GM18517 (cell line): Measurements from ENCODE around the gene KCNMA1.

Source experiments
- ATAC-seq: cut with Tn5 transposase; IDR thresholded peaks from one replicate; pipeline ENCODE4 v1.9.1; 2021; ENCODE audit warnings: mild to moderate bottlenecking, moderate library complexity; ENCODE audit not compliant: unreplicated experiment

The KCNMA1 gene

DNA sequence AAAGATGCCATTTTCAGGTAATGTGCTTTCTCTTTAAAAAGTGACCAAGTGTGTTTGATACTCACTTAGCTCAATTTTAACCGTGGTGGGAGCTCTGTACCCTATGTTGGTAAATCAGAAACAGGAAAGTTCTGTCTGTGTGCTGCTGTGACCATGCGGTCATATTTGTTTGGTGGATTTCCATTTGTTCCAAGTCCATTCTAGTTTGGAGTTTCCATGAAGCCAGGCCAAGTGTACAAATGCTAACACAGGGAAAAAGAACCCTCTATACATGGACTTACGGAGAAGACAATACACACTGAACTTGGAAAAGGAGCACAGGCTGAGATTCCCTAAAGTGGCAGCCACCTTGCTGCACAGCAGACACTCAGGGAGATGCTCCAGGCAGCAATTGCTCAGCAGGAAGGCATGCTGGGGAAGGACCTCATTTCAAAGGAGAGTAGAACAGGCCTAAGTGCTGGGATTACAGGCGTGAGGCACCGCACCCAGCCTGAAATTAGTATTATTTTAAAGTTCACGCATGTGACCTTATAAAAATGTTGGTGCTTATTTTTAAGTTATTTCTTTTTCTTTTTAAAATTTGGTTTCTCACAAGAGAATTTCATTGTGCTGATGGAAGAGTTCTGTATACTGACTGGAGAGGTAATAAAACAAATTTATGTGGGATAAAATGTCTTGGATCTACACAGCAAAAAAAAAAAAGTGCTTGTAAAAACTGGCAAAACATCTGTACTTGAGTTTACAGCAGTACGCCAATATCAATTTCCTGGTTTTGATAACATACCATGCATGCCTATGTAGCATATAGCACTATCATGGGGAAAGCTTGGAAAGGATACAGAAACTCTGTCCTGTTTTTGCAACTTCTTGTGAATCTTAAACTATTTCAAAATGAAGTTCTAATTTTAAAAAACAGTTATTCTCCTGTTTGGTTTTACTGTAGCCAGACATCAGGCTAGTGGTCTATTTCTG, 436.2 kb downstream of the KCNMA1 start:
- ATAC-seq: no peak

DNA sequence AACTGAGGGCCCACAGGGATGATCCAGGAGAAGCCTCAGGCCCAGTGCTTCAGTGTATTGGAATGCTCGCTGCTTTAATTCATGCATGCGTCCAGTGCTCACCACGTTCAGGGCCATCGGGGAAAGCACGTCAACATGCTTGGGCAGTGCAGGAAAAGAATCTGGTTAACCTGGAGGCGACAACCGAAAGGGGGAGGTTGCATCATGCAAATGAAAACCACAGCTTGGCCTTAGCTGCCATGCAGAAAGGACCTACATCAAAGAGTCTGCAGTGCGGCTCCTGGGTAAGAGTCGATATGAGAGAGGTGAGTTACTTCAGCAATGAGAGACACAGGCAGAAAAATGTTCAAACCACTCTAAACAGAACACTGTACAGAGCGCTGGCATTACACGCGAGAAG, 440.1 kb downstream of the KCNMA1 start:
- no peak for ATAC-seq

DNA sequence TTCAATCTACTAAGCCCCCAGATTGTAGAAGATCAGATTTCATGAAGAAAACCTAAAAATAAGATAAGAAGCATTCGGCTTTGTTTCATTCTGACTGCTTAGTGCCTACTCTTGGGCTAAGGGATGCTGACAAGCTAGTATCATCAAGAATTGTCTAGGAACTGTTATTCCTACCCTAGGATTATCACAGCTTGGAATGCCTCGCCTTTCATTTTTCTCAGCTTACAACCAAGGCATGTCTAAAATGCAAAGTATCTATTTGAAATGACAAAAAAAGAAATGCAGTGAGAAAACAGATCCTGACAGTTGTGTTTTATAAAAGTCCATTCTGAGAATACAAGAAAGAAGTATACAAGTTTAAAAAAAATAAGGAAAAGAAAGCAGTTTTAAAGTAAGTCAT, 441.0 kb downstream of the KCNMA1 start:
- no peak for ATAC-seq

DNA sequence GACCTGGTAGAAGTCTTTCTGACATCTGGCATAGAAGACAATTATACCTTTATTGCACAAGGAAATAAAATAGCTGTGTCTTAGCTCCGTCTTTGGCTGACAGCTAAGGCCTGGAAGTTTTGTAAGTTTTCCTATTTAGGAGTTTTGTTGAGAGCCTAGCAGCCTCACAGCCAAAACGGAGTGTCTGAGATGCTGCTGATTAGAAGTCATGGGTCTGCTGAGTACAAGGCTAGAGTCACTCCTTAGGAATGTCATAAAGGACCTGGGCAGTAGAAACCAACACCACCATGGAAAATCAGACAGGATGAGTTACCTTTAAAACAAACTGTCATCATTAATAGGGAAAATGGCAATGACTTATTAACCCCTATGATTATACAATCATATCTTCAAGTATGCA, 442.5 kb downstream of the KCNMA1 start:
- ATAC-seq: no peak

DNA sequence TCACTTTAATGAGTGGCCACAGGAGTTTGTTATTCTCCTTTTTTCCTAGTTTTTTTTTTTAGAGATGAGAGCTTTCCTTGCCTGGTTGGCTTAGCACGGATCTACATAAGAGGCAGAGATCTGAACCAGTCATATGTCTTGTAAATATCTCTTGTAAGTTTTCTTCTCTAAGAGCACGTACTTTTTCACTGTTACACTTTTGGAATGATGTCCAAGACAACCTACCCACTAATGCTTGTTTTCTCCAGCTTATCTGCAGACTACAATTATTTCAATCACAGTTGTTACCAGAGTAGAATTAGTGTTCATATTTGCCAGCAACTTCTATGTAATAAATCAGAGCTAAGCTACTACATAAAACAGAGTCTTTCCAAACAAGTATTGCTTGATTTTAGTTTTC, 444.6 kb downstream of the KCNMA1 start:
- no peak for ATAC-seq

DNA sequence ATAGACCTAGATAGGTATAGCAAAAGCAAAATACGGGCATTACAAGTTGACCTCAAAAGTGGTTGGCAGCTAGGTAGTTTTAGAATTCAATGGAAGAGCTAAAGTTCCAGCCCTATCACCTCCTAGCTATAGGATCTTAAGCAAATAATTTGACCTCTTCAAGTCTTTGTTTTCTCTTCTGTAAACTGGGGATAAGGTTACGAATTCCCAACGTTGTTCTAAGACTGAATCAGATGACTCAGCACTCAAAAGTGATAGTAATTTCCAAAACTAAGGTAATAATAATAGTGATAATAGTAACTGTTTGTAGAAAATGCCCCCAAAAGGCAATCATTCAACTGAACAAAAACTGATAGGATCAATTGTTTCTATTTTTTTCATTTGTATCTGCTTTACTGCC, 445.2 kb downstream of the KCNMA1 start:
- ATAC-seq: no peak

DNA sequence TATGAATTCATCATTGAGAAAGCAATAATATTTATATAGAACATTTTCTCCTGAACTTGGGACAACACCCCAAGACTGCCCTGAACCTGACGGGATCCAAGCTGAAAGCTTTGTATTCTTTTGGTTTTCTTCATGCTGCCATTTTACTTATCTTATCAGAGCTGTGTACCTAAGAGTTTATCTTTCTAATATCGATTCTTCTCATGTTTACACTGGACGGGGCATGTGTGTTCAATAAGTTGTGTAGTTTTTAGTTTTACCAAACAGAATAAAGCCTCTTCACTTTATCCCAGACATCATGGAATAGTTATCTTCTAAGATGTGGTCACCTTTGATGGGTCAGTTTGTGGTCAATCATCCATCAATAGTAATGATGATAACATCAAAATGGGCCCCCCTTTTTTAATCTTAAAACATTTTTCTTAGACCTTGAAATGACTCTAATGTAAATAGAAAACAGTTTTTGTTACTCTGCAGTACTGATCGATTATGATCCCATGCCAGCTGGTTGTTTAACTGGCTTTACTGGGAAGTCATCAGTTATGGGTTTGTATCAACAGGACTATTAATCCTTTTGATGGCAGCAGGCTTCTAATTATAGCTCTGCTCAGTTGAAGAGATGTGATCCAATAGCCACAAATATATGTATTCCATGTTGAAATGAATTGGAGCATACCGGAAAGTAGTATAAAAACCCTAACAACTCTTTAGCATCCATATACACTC, 446.1 kb downstream of the KCNMA1 start:
- no peak for ATAC-seq

DNA sequence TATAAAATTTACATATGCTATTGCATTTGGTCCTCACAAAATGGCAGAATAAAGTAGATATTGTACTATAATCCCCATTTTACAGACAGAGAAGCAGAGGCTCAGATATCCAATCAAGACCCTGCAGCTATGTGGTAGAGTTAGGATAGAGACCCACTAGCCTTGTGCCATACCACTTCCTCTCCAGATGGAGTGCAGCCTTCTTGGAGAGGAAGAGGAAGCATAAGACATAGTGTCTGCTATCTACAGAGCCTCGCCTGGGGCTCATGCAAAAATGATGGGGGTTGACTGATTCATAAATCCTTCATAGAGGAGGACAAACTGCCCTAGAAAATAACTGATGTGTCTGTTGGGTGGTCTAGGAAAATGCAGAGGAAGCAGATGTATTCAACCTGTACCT, 447.3 kb downstream of the KCNMA1 start:
- no peak for ATAC-seq

DNA sequence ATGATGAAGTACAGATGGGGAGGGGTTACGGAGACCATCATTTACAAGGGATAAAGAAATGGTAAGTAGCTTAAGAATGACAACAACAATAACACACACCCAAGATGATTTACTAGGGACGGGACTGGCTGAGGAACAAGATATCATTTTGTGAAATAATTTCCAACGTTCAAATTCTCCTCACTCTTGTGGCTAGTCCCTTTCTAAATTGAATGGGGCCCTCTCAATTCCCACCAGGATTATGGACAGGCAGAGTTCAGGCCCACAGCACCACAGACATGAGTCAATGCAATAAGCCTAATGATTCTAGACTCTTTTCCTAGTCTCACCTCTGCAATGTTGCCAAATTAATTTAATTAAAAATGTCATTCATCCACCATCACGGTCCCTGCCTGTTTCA, 448.1 kb downstream of the KCNMA1 start:
- ATAC-seq: no peak

DNA sequence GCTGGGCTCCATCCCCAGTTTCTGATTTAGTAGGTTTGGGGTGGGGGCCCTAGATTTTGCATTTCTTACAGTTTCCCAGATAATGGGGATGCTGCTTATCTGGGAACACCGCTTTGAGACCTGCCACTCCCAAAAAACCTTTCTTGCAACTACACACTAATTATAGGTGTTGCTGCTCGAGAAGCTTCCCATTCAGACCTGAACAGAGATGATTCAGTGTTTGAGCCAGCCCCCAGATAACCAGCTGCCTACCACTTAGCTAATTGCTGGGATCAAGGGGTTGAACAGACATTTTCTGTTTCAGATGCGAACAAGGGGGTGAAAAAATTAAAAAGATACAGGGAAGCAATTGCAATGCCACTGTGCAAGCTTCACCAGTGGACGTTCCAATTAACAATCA, 448.5 kb downstream of the KCNMA1 start:
- ATAC-seq: no peak

DNA sequence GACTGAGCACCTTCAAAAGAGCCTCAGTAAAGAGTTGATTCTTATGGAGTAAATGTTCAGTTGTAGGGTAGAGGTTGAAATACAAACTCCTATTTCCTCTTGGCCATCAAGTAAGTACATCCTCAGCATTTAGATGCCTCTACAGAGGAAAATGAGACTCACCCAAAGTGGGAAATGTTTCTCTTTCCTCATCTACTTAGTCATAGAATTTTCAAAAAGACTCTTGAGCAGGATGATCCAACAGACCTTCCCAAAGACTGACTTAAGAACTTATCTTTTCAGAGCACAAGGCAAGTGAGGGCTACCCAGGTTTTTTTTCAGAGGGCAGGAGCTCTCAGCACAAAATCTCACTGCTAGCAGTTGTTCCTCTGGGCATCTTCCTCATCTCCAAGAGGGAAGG, 449.1 kb downstream of the KCNMA1 start:
- ATAC-seq: no peak

DNA sequence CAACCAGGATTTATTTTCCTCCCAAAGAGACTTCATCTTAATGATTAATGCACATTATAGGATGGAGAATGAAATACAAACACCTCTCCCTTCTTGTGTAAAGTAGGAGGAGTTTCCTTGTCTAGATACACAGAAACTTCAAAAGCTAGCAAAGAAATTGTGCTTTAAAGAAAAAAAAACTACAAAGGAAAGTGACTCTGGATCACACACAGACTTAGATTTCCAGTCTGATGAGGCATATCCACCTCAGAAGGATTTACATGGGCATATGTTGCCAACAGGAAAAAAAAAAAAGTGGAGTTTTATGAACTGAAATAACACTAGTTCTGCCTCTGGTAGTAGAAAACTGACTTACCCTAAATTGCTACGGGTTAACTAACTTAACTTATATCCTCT, 449.6 kb downstream of the KCNMA1 start:
- no peak for ATAC-seq

DNA sequence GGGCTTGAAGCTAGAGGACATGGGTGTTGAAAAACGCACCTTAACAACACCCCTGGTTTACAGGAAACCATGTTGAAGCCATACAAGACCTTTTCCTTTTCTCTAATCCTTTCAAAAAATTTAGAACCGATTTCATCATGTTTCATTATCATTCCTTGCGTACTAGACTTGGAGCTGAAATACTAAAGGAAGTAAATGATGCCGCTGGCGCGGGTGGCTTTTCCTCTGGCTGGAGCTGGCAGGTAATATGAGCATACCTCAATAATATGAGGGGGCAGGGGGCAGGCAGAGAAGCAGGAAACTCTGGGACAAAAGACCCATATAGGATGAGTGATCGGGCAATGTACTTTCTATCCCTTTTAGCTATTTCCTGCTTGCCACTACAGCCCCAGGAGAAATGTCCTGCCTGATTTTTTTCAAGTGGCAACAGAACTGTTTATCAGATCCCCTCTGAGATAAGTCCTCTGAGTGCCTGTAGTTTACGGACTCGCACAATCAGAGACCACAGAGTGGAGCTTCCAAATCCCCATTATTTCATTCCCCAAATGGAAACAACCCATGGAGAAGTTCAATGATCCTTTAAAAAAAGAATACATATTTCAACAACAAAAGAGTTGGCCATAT, 450.1 kb downstream of the KCNMA1 start:
- ATAC-seq: no peak

DNA sequence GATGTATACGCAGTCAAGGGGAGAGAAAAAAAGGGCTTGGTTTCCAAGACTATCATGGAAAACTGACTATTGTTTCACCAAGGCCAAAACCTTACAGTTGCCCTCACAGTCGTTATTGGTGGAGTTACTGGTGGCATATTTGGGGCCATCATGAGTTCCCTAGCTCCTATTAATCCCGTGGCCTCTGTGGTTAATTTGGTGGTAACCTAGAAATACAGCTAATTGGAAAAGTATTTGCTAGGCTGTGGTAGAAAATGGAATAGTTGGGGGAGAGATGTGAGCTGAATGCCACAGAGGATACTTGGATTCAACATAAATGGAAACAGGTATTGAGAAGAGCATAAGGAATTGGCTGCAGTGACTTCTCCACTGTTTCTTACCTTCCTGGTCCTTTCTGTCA, 450.7 kb downstream of the KCNMA1 start:
- ATAC-seq: no peak

DNA sequence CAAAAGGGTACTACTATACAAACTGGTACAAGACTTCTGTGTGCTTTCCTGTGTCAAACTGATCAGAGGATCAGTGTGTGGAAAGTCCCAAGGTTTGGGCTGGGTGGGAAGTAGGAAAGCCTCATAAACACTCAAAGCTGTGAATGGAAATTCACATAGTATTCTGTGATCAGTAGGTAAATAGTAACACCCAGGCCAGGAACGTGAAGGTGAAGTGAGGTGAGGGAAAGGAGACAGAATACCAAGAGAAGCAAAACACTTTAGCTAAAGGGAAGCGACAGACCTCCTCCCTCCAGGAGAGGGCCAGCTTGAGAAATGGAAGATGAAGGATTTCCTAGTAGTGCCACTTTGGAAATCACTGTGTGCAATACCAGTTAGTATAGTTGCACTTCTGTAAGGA, 451.9 kb downstream of the KCNMA1 start:
- ATAC-seq: no peak

DNA sequence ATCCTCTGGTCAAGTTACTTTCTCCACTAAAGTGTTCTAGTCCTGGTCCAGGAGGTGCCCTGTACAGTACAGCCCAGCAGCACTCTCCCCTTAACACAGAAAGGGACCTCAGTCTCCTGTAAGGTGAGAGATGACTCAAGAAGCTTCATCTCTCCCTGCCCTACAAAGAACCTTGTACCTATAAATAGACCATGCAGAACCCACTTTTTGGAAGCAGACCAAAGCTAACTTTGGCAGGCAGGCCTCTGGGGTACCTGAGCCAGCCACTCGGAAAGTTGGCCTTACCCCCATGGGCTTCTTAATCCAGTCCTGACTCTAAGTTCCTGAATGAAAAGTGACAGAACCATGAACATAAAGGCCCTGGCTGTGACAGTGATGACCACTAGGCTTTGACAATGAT, 454.8 kb downstream of the KCNMA1 start:
- ATAC-seq: no peak

DNA sequence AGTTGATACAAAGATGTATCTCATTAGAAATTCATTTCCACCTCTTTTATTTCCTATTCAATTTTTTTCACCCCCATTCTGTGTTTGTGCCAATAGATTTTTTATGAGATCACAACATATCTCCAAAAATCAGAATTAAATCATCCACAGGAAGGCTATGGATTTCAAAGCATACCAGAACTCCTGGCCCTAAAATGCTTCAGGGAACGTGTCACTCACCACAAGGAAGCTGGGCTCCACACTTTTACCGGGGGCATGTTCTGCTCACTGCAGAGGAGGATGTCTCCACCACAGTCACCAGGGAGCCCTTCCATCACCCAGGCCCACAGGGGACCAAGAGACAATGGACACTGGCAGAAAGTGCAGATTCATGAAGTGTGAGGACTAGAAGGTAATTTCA, 456.8 kb downstream of the KCNMA1 start:
- no peak for ATAC-seq

DNA sequence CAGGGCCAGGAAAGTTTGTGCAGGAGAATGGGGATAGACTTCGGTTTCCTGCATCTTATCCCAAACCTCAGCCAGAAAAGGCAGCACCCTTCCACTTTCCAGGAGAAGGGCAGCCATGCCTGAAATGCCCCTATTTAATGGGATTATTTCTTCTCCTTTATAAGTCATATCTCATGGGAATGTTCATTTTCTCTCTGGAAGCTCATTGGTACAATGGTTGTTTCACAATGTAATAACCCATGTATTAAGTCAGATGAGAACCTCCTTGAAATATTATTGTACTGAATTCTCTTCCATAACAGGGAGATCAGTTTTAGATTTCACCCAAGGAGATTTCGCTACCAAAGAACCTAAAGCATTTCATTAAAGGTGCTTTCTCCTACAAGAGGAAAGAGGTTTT, 457.5 kb downstream of the KCNMA1 start:
- ATAC-seq: no peak

DNA sequence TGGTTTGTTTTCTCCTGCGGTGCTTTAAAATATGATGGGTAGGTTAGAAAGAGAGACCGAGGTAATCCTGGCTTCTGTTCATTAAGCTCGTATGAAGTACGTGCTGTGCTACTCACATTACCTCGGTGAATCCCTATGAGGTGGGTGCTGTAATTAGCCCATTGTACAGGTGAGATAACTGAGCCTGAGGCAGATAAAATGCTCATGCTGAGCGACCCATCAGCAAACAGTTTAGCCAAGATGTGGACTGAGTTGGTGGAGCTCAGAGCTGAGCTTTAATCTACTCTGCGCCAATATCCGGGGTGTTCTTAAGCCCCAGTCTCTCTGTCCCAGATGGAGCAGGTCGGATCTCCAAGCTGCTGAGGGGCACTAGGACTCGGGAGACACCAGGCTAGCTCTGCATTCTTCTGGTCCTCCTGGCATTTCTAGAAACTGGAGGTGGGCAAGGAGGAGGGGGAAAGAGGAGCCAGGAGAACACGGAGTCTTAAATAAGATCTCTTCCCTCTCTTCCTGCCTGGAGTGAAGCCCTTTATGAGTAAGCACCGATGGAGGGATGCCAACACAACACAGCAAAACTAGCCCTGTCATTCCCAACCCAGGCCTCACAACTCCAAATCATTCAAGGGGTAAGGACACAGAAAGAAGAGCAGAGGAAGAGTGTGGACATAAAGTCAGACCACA, 458.5 kb downstream of the KCNMA1 start:
- ATAC-seq: no peak

DNA sequence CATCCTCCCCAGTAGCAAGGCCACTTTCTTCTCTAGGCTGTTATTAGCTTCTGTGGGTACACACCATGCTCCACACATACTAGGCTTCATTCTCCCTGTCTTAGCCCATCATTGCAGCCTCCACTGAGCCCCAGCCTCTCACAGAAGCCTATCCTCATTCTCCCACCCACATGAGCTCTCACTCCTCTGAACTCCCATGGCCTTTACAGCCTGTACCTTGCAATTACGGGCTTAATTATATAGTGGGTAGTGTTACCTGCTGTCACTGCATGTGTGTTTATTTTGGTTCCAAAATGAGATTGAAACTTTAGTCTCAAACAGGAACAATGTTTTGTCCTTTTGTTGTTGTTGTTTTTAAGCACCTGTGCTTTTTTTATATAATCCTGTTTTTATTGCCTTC, 460.0 kb downstream of the KCNMA1 start:
- no peak for ATAC-seq

DNA sequence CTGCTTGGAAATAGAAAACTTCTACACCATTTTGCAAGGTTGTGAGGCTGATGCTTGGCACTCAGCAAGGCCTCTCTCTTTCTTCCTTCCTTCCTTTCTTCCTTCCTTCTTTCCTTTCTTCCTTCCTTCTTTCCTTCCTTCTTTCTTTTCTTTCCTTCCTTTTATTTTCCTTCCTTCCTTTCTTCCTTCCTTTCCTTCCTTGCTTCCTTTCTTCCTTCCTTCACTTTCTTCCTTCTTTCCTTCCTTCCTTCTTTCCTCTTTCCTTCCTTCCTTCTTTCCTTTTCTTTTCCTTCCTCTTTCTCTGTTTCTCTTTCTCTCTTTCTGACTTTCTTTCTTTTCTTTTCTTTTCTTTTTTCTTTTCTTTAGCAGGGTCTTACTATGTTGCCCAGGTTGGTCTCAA, 460.4 kb downstream of the KCNMA1 start:
- ATAC-seq: no peak
